Activated B cell treated with CpG ODN at 0.5 μM for 24 hours (primary cell): ENCODE results near the gene DMRTB1. TPM values are rescaled to one million over a fixed set of nuclear protein-coding genes. Genes with fewer than 3 reads are reported as not detected.

Source experiments
- ATAC-seq: fragments of 200-7000 bp; cut with Tn5 transposase; one replicate; pipeline ENCODE4 v1.10.0; 2021; ENCODE audit warnings: low read depth, mild to moderate bottlenecking, moderate library complexity
- CTCF ChIA-PET: fragments of 350-600 bp; sonication (Branson Sonifier 250); formaldehyde crosslinking; loops from one replicate; lab custom pipeline; 2021; ENCODE audit warnings: antibody characterized with exemption; lab: Charles Lee
- POLR2A ChIA-PET: fragments of 350-600 bp; sonication (Branson Sonifier 250); formaldehyde crosslinking; loops from one replicate; lab custom pipeline; 2021; ENCODE audit warnings: antibody characterized with exemption; lab: Charles Lee
- DNase-seq: peaks from one replicate; pipeline ENCODE4 v3.0.0; 2022
- H3K27ac Mint-ChIP-seq: one replicate; pipeline ENCODE4 v1.8.0; 2020; ENCODE audit warnings: mixed read lengths
- H3K27me3 Mint-ChIP-seq: one replicate; pipeline ENCODE4 v1.8.0; 2021; ENCODE audit warnings: mixed read lengths
- H3K36me3 Mint-ChIP-seq: one replicate; pipeline ENCODE4 v1.8.0; 2021; ENCODE audit warnings: low read depth, mixed read lengths
- H3K4me1 Mint-ChIP-seq: one replicate; pipeline ENCODE4 v1.8.0; 2021; ENCODE audit warnings: mixed read lengths
- H3K4me3 Mint-ChIP-seq: one replicate; pipeline ENCODE4 v1.8.0; 2020; ENCODE audit warnings: mild to moderate bottlenecking, mixed read lengths
- H3K9me3 Mint-ChIP-seq: one replicate; pipeline ENCODE4 v1.8.0; 2020; ENCODE audit warnings: mixed read lengths
- intact Hi-C: fragments of 100-400 bp; cut with micrococcal nuclease; formaldehyde crosslinking; loops from one replicate; pipeline ENCODE4 v1.15.1; 2024
- total RNA-seq: library from RNA; stranded (reverse); gene quantifications from 2 replicates; pipeline ENCODE4 v1.2.3, GENCODE V29; 2022
- TF ChIP-seq, protein P1 (sequence below): fragments of 200-600 bp; IDR thresholded peaks from one replicate; pipeline ENCODE4 v1.8.0; 2022; ENCODE audit warnings: antibody characterized with exemption, mild to moderate bottlenecking

DMRTB1 gene
- total RNA-seq, 1 donor from 2014 or later = not detected

GRCh38 chr1:53498555-53499131 lies 39.4 kb downstream of the DMRTB1 start:
- POLR2A ChIA-PET = no interaction called here
- intact Hi-C loops = no loop called here
- no peaks in the 10 kb centered on the region for H3K4me1 Mint-ChIP-seq
- no peak overlapping the region for H3K27ac Mint-ChIP-seq
- CTCF ChIA-PET = no interaction called here
- H3K36me3 Mint-ChIP-seq = no peaks in the 10 kb centered on the region
- TF ChIP-seq, protein P1, sequence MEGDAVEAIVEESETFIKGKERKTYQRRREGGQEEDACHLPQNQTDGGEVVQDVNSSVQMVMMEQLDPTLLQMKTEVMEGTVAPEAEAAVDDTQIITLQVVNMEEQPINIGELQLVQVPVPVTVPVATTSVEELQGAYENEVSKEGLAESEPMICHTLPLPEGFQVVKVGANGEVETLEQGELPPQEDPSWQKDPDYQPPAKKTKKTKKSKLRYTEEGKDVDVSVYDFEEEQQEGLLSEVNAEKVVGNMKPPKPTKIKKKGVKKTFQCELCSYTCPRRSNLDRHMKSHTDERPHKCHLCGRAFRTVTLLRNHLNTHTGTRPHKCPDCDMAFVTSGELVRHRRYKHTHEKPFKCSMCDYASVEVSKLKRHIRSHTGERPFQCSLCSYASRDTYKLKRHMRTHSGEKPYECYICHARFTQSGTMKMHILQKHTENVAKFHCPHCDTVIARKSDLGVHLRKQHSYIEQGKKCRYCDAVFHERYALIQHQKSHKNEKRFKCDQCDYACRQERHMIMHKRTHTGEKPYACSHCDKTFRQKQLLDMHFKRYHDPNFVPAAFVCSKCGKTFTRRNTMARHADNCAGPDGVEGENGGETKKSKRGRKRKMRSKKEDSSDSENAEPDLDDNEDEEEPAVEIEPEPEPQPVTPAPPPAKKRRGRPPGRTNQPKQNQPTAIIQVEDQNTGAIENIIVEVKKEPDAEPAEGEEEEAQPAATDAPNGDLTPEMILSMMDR = no peak
- H3K4me3 Mint-ChIP-seq = no peak overlapping the region
- DNase-seq (no peak), ATAC-seq (no peak)
- peaks cover 10% of the 10 kb centered on the region for H3K27me3 Mint-ChIP-seq
- H3K9me3 Mint-ChIP-seq = no peaks in the 10 kb centered on the region

DNA sequence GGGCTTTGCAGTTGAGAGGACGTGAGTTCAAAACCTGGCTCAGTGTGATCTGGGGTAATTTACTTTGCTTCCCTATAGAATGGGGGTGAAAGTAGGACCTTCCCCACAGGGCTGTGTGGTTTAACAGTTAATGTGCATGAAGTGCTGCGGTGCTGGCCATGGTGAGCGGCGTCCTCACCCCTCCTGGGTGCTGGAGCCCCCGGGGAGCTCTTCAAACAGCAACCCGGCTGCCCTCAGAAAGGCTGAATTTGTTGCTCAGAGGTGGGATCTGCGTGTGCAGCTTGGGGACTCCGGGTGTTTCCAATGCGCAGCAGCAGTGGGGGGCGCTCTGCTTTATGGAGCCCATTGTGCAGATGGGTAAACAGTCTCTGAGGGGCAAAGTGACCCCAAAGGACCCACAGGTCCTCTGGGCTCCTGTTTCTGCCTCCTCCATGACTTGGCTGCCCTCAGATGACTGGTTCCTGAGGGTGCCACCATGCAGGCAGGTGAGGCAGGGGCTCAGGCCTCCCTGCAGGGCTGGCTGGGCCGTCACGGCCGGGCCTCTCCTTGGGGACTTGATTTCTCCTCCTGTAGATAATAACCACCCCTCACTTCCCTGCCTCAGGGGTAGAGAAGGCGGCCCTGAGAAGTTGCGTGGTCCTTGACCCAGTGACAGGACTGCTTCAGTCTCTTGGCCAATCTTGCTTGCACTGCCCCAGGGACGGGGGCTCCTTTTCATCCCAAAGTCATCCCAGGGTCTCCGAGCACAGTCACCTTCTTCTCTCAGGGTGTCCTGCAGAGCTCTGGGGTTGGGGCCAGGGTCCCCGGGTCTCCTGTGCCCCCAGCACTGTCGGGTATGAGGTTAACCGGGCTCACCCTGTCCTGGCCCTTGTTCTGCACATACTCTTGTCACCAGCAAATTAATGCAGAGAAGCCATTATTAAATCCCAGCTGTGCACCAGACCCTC lies 40.3 kb downstream of the DMRTB1 start:
- DNase-seq (no peak), ATAC-seq (no peak)
- intact Hi-C loops = no loop called here
- Mint-ChIP-seq H3K27ac (no peak overlapping the region), H3K27me3 (peaks cover 10% of the 10 kb centered on the region), H3K9me3 (no peaks in the 10 kb centered on the region), H3K4me3 (no peak overlapping the region), H3K36me3 (no peaks in the 10 kb centered on the region), H3K4me1 (no peaks in the 10 kb centered on the region)
- TF ChIP-seq, protein P1 = no peak
- POLR2A ChIA-PET = no interaction called here
- CTCF ChIA-PET = no interaction called here

- no peak overlapping the region for H3K27ac Mint-ChIP-seq
- DNase-seq (no peak), ATAC-seq (no peak)
- H3K9me3 Mint-ChIP-seq = no peaks in the 10 kb centered on the region
- POLR2A ChIA-PET = no interaction called here
- no peak overlapping the region for H3K4me3 Mint-ChIP-seq
- CTCF ChIA-PET = no interaction called here
- H3K4me1 Mint-ChIP-seq = no peaks in the 10 kb centered on the region
- TF ChIP-seq, protein P1 = no peak
- H3K36me3 Mint-ChIP-seq = no peaks in the 10 kb centered on the region
- intact Hi-C loops = no loop called here
- peaks cover 10% of the 10 kb centered on the region for H3K27me3 Mint-ChIP-seq
Measured at GRCh38 chr1:53500204-53501064, 41.2 kb downstream of the DMRTB1 start.

- ChIA-PET CTCF (no interaction called here), POLR2A (no interaction called here)
- Mint-ChIP-seq H3K27me3 (peaks cover 10% of the 10 kb centered on the region), H3K27ac (no peak overlapping the region), H3K4me1 (no peaks in the 10 kb centered on the region), H3K36me3 (no peaks in the 10 kb centered on the region), H3K9me3 (no peaks in the 10 kb centered on the region), H3K4me3 (no peak overlapping the region)
- TF ChIP-seq, protein P1 = no peak
- ATAC-seq (no peak), DNase-seq (no peak)
- intact Hi-C loops = no loop called here
Measured at GRCh38 chr1:53501065-53502005, 42.1 kb downstream of the DMRTB1 start.
